B cell (primary cell): Measurements from ENCODE around the gene TMEM176A.

Experiments
- CTCF ChIP-seq: fragments of 200-600 bp; IDR thresholded peaks from one replicate; pipeline ENCODE4 v1.8.0; 2022; ENCODE audit warnings: antibody characterized with exemption, mild to moderate bottlenecking
- EZH2 ChIP-seq: IDR thresholded peaks from 2 replicates; pipeline ENCODE4 v1.6.1; 2012; ENCODE audit warnings: borderline replicate concordance, low read depth, mild to moderate bottlenecking, moderate library complexity, low read length; ENCODE audit not compliant: insufficient read depth, poor library complexity, severe bottlenecking

DNA sequence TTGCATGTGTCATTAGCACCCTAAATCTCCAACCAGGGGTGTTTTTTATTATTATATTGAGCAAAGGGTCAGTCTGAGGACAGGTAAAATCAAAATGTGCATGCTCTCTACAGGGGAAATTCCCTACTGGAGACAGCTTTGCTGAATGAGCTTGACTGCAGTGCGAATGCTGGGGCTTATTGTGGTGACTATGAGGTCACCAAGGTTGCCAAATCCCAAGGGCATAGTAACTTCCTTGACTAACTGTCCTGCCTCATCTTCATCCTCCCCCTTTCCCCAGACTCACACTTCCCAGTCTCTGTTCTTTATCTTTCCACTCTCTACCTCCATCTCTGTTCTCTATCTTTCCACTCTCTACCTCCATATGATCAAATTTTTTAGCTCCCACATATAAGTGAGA lies 28.9 kb downstream of the TMEM176A start:
- no peak for TF ChIP-seq EZH2
- no peak for TF ChIP-seq CTCF
